MM.1S (cell line): ENCODE measurements around the gene UBR2.

Experiments
- DNase-seq: peaks from one replicate; pipeline ENCODE4 v3.0.0-alpha.2; 2015
- H2AFZ ChIP-seq: fragments of 300-600 bp; sonication (generic); 2 replicates; pipeline ENCODE4 v1.6.0; 2016; ENCODE audit warnings: antibody characterized with exemption, low read length
- H3F3A ChIP-seq: fragments of 300-600 bp; sonication (generic); 2 replicates; pipeline ENCODE4 v1.6.1; 2016; ENCODE audit warnings: mild to moderate bottlenecking, antibody characterized with exemption, low read length, moderate library complexity, mixed read lengths; ENCODE audit not compliant: insufficient read depth
- H3K27ac ChIP-seq: fragments of 300-600 bp; sonication (generic); 2 replicates; pipeline ENCODE4 v1.5.1; 2016; ENCODE audit warnings: mild to moderate bottlenecking, low read length
- H3K27me3 ChIP-seq: fragments of 300-600 bp; sonication (generic); replicated peaks from 2 replicates; pipeline ENCODE4 v1.6.0; 2016; ENCODE audit warnings: low read length; ENCODE audit not compliant: insufficient read depth
- H3K36me3 ChIP-seq: fragments of 300-600 bp; sonication (generic); replicated peaks from 2 replicates; pipeline ENCODE4 v1.6.1; 2016; ENCODE audit warnings: mild to moderate bottlenecking, low read length, mixed read lengths; ENCODE audit not compliant: insufficient read depth
- H3K4me1 ChIP-seq: fragments of 300-600 bp; sonication (generic); 2 replicates; pipeline ENCODE4 v1.6.1; 2016; ENCODE audit warnings: low read length, mixed read lengths
- H3K4me2 ChIP-seq: fragments of 300-600 bp; sonication (generic); 2 replicates; pipeline ENCODE4 v1.6.0; 2016; ENCODE audit warnings: low read depth, low read length
- H3K4me3 ChIP-seq: fragments of 300-600 bp; sonication (generic); 2 replicates; pipeline ENCODE4 v1.5.1; 2016; ENCODE audit warnings: low read length, mixed read lengths
- H3K79me2 ChIP-seq: fragments of 300-600 bp; sonication (generic); 2 replicates; pipeline ENCODE4 v1.6.1; 2016; ENCODE audit warnings: mixed run types, low read length, mixed read lengths
- H3K9ac ChIP-seq: fragments of 300-600 bp; sonication (generic); 2 replicates; pipeline ENCODE4 v1.6.1; 2016; ENCODE audit warnings: low read length, mixed read lengths
- H3K9me2 ChIP-seq: fragments of 300-600 bp; sonication (generic); replicated peaks from 2 replicates; pipeline ENCODE4 v1.6.1; 2016; ENCODE audit warnings: mild to moderate bottlenecking, low read length, mixed read lengths; ENCODE audit not compliant: insufficient read depth
- H3K9me3 ChIP-seq: fragments of 300-600 bp; sonication (generic); replicated peaks from 2 replicates; pipeline ENCODE4 v1.6.1; 2016; ENCODE audit warnings: mild to moderate bottlenecking, low read length, mixed read lengths; ENCODE audit not compliant: insufficient read depth
- H4K20me1 ChIP-seq: fragments of 300-600 bp; sonication (generic); 2 replicates; pipeline ENCODE4 v1.6.1; 2016; ENCODE audit warnings: mild to moderate bottlenecking, low read length, moderate library complexity, mixed read lengths; ENCODE audit not compliant: insufficient read depth
- CTCF ChIP-seq: fragments of 300-600 bp; sonication (generic); IDR thresholded peaks from 2 replicates; pipeline ENCODE4 v1.5.1; 2016; ENCODE audit warnings: antibody characterized with exemption, low read length, mixed read lengths
- EZH2 ChIP-seq: fragments of 300-600 bp; sonication (generic); optimal IDR thresholded peaks from 2 replicates; pipeline ENCODE3; 2017; ENCODE audit warnings: low read depth, mild to moderate bottlenecking, antibody characterized with exemption, low read length, mixed read lengths
- EZH2phosphoT487 ChIP-seq: fragments of 300-600 bp; sonication (generic); IDR thresholded peaks from 2 replicates; pipeline ENCODE4 v1.6.1; 2018; ENCODE audit warnings: antibody characterized with exemption, low read length

Gene UBR2

GRCh38 chr6:42562788-42563405 lies 932 bp upstream of the UBR2 start:
- H3K9me2 ChIP-seq: no peaks in the 10 kb centered on the region
- H3K27me3 ChIP-seq: no peaks in the 10 kb centered on the region
- H3K4me1 ChIP-seq: no peaks in the 10 kb centered on the region
- peak overlapping the region; percentile 67; the same call in 1 of the 2 replicates for H3K4me2 ChIP-seq
- no peaks in the 10 kb centered on the region for H3K36me3 ChIP-seq
- TF ChIP-seq EZH2: no peak
- no peak for TF ChIP-seq EZH2phosphoT487
- TF ChIP-seq CTCF: no peak
- no peaks in the 10 kb centered on the region for H4K20me1 ChIP-seq
- H3K9ac ChIP-seq: no peak overlapping the region
- H3K27ac ChIP-seq: no peak overlapping the region
- H3K9me3 ChIP-seq: no peaks in the 10 kb centered on the region
- no peak overlapping the region for H3K4me3 ChIP-seq
- H3K79me2 ChIP-seq: peaks cover 41% of the 10 kb centered on the region
- no peak for DNase-seq
- H2AFZ ChIP-seq: 0 out of 2 replicates have a peak overlapping the region, but pooled peaks have one; percentile 53
- H3F3A ChIP-seq: peaks cover 21% of the 10 kb centered on the region

GRCh38 chr6:42564506-42564825 lies 637 bp downstream of the UBR2 start:
- peak; percentile 42 for DNase-seq
- Histone ChIP-seq H2AFZ (peak overlapping the region; percentile 81), H3K9me2 (no peaks in the 10 kb centered on the region), H3F3A (peaks cover 21% of the 10 kb centered on the region), H3K9ac (peak overlapping the region; percentile 86), H3K9me3 (no peaks in the 10 kb centered on the region), H3K36me3 (no peaks in the 10 kb centered on the region), H3K27ac (peak overlapping the region; percentile 77; the same call in 1 of the 2 replicates), H3K4me1 (peaks cover 6% of the 10 kb centered on the region), H3K4me2 (peak overlapping the region; percentile 76), H3K4me3 (peak overlapping the region; percentile 89), H3K79me2 (peaks cover 56% of the 10 kb centered on the region), H3K27me3 (no peaks in the 10 kb centered on the region), H4K20me1 (no peaks in the 10 kb centered on the region)
- TF ChIP-seq EZH2phosphoT487 (no peak), CTCF (no peak)

- DNase-seq: peak; percentile 34
- H3K27ac ChIP-seq: peak overlapping the region; percentile 77; the same call in 1 of the 2 replicates
- peak overlapping the region; percentile 39; the same call in 1 of the 2 replicates for H2AFZ ChIP-seq
Measured at GRCh38 chr6:42565823-42566613, 2.2 kb downstream of the UBR2 start.

More at GRCh38 chr6:42565823-42566613, 2.2 kb downstream of the UBR2 start:
- Histone ChIP-seq H3K9me3 (no peaks in the 10 kb centered on the region), H3K36me3 (no peaks in the 10 kb centered on the region), H3K4me1 (peaks cover 6% of the 10 kb centered on the region), H3K9ac (peak overlapping the region; percentile 86), H3K79me2 (peaks cover 72% of the 10 kb centered on the region), H3K4me2 (peak overlapping the region; percentile 76), H3K27me3 (no peaks in the 10 kb centered on the region), H3F3A (peaks cover 21% of the 10 kb centered on the region), H3K9me2 (no peaks in the 10 kb centered on the region), H4K20me1 (no peaks in the 10 kb centered on the region), H3K4me3 (peak overlapping the region; percentile 89)
- TF ChIP-seq EZH2 (no peak), EZH2phosphoT487 (no peak), CTCF (no peak)
